ENCODE measurements around the gene FLNB. TPM values are rescaled to one million over a fixed set of nuclear protein-coding genes. Genes with fewer than 3 reads are reported as not detected.

FLNB gene
- total and polyA plus RNA-seq, 2 of the 8 experiments (the other 6 are each of a cell fraction or from before 2014, with no cell fraction given): 72.3 to 118 TPM

- Histone ChIP-seq H4K20me1 (replicated peaks in 1 of 2; ENCODE audit: control insufficient read depth in 1 of 2, insufficient read depth in 2 of 2, low read length in 2 of 2) (peaks cover 0 to 2% of the 10 kb centered on the region in 2 experiments), H3K79me1 (ENCODE audit: low read depth, low read length) (peaks cover 3% of the 10 kb centered on the region), H3K18ac (ENCODE audit: extremely low read depth, low read length) (no peak overlapping the region), H2BK120ac (replicated peaks; ENCODE audit: low read depth, low read length) (no peak overlapping the region), H4K91ac (replicated peaks; ENCODE audit: insufficient read length, low read length) (no peak overlapping the region), H3K27ac (ENCODE audit: low read depth, low read length) (no peak overlapping the region), H3K9ac (replicated peaks in 1 of 4; ENCODE audit: extremely low read depth in 1 of 4, low read depth in 3 of 4, low read length in 3 of 4) (no peak overlapping the region), H3K4me2 (ENCODE audit: insufficient read depth in 1 of 2, low read depth in 2 of 2, low read length in 2 of 2) (no peak overlapping the region), H2BK15ac (ENCODE audit: low read length) (no peak overlapping the region), H2BK20ac (ENCODE audit: low read length) (no peak overlapping the region), H2AFZ (ENCODE audit: low read length) (no peak overlapping the region), H3K9me3 (ENCODE audit: insufficient read depth in 2 of 2, low read depth in 1 of 2, low read length in 1 of 2) (no peaks in the 10 kb centered on the region), H3K56ac (replicated peaks; ENCODE audit: insufficient read length, low read depth, low read length) (no peak overlapping the region), H3K36me3 (ENCODE audit: control insufficient read depth in 2 of 4, insufficient read depth in 4 of 4, low read length in 3 of 4) (peaks cover 0 to 16% (median 3%) of the 10 kb centered on the region in 4 experiments; a peak in 4 of 8 replicates), H4K5ac (ENCODE audit: insufficient read length, low read depth, low read length) (no peak overlapping the region), H3K23me2 (ENCODE audit: low read depth, low read length) (no peaks in the 10 kb centered on the region), H3K4ac (replicated peaks; ENCODE audit: insufficient read length, low read depth, low read length) (no peak overlapping the region), H3K4me1 (replicated peaks in 1 of 4; ENCODE audit: control insufficient read depth in 3 of 4, insufficient read depth in 4 of 4, low read length in 3 of 4) (peaks cover 0 to 5% (median 0%) of the 10 kb centered on the region in 4 experiments; a peak in 1 of 7 replicates), H3K27me3 (replicated peaks in 1 of 4; ENCODE audit: control insufficient read depth in 3 of 4, extremely low read depth in 1 of 4, insufficient read depth in 3 of 4, low read length in 3 of 4) (no peaks in the 10 kb centered on the region), H4K8ac (ENCODE audit: extremely low read depth, insufficient read depth, low read length) (no peak overlapping the region), H3K14ac (ENCODE audit: insufficient read length) (no peak overlapping the region), H3K4me3 (ENCODE audit: extremely low read depth in 1 of 4, insufficient read depth in 2 of 4, low read depth in 3 of 4, low read length in 4 of 4) (no peak overlapping the region), H2BK5ac (ENCODE audit: low read depth, low read length) (no peak overlapping the region), H3K23ac (ENCODE audit: insufficient read length) (no peak overlapping the region), H3K79me2 (ENCODE audit: control insufficient read depth in 1 of 2, insufficient read depth in 2 of 2, low read length in 2 of 2) (peaks cover 0 to 7% of the 10 kb centered on the region in 2 experiments; a peak in 1 of 4 replicates), H2AK5ac (ENCODE audit: low read depth, low read length) (no peak overlapping the region), H2BK12ac (ENCODE audit: low read depth, low read length) (no peak overlapping the region; the same call in 1 of the 2 replicates)
- WGBS, 2 experiments (ENCODE audit: extremely low coverage in 1 of 2, insufficient coverage in 1 of 2, insufficient read length in 1 of 2, insufficient replicate concordance in 2 of 2, low coverage in 1 of 2, low lambda C conversion rate in 2 of 2, missing lambda C conversion rate in 1 of 2): 61% methylated on average over 6 of the region's 6 CpGs; no CpG with 5 or more reads in 1 of the 2 experiments
- FAIRE-seq (no peak), DNase-seq (ENCODE audit: low read depth in 1 of 2, low spot score in 2 of 2) (no peak)
- CTCF ChIA-PET (ENCODE audit: partially characterized antibody): interaction anchor here (0.5 to 1.3 kb wide), 4 partner anchors 17 to 221 kb away, joined by 3 read pairs; partner anchors contain the start of gene FLNB
- POLR2A ChIA-PET (ENCODE audit: partially characterized antibody): interaction anchor here (0.6 kb wide), 1 partner anchor 61 kb away, joined by 3 read pairs; no protein-coding TSS in a partner anchor
- TF ChIP-seq RFX5 (IDR thresholded peaks at IDR 0.05; ENCODE audit: borderline replicate concordance, low read depth, low read length) (no peak), CBX8 (IDR thresholded peaks at IDR 0.05; ENCODE audit: borderline replicate concordance, low read depth, low read length) (no peak), KDM4A (IDR thresholded peaks at IDR 0.05; ENCODE audit: low read depth, low read length, severe bottlenecking) (no peak), MAX (IDR thresholded peaks at IDR 0.05) (no peak), SP2 (IDR thresholded peaks at IDR 0.05; ENCODE audit: low read length) (no peak), ATF3 (IDR thresholded peaks at IDR 0.05; ENCODE audit: insufficient read depth, low read depth, low read length) (no peak), GTF2F1 (IDR thresholded peaks at IDR 0.05; ENCODE audit: borderline replicate concordance, low read depth, low read length) (no peak), EZH2 (IDR thresholded peaks at IDR 0.05; ENCODE audit: low read depth, low read length, severe bottlenecking) (no peak), KDM5A (IDR thresholded peaks at IDR 0.05; ENCODE audit: low read length) (no peak), CHD1 (IDR thresholded peaks at IDR 0.05; ENCODE audit: low read depth, low read length) (no peak), E2F6 (IDR thresholded peaks at IDR 0.05) (no peak), SRF (IDR thresholded peaks at IDR 0.05; ENCODE audit: low read depth, low read length) (no peak)
These were observed 77.4 kb downstream of the FLNB start for GRCh38 chr3:58085616-58086015.
